HUES6 (cell line): Measurements from ENCODE around the gene DMRTC2.

Source experiments
- H3K27ac ChIP-seq: 2 replicates; pipeline ENCODE4 v1.7.0; 2013; ENCODE audit warnings: low read depth, mild to moderate bottlenecking, low read length, inconsistent platforms
- H3K27me3 ChIP-seq: 2 replicates; pipeline ENCODE4 v1.6.1; 2013; ENCODE audit warnings: low read length; ENCODE audit not compliant: control insufficient read depth, insufficient read depth
- H3K36me3 ChIP-seq: 2 replicates; pipeline ENCODE4 v1.6.1; 2013; ENCODE audit warnings: low read length; ENCODE audit not compliant: control insufficient read depth, insufficient read depth
- H3K4me1 ChIP-seq: 2 replicates; pipeline ENCODE4 v1.6.1; 2013; ENCODE audit warnings: low read length; ENCODE audit not compliant: control insufficient read depth, insufficient read depth
- H3K4me3 ChIP-seq: 2 replicates; pipeline ENCODE4 v1.5.1; 2013; ENCODE audit warnings: low read depth, low read length
- H3K9ac ChIP-seq: one replicate; pipeline ENCODE4 v1.6.1; 2013; ENCODE audit warnings: mild to moderate bottlenecking, low read length
- H3K9me3 ChIP-seq: 2 replicates; pipeline ENCODE4 v1.6.1; 2013; ENCODE audit warnings: low read depth, low read length; ENCODE audit not compliant: control insufficient read depth, insufficient read depth

DMRTC2 gene

GRCh38 chr19:41893899-41894298 is 49.1 kb downstream of the DMRTC2 start:
- no peak overlapping the region for H3K4me3 ChIP-seq
- H3K36me3 ChIP-seq: peaks cover 28% of the 10 kb centered on the region
- H3K9ac ChIP-seq: no peak overlapping the region
- no peaks in the 10 kb centered on the region for H3K4me1 ChIP-seq
- no peaks in the 10 kb centered on the region for H3K27me3 ChIP-seq
- H3K9me3 ChIP-seq: no peaks in the 10 kb centered on the region
- H3K27ac ChIP-seq: no peak overlapping the region

DNA sequence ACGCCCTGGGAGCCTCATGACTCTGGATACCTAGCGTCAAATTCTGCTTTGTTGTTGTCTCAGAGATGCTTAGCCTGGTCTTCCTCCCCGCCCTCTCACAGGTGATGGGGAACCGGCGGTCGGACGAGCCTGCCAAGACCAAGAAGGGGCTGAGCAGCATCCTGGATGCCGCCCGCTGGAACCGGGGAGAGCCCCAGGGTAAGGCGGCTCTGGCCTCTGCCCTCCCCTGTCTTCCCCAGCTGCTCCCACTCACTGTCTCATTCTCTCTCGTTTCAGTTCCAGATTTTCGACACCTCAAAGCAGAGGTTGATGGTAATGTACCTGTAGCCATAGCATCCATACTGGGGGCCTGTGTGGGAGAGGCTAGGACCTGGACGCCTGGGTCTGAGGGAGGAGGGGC is 49.5 kb downstream of the DMRTC2 start:
- Histone ChIP-seq H3K4me1 (no peaks in the 10 kb centered on the region), H3K27me3 (no peaks in the 10 kb centered on the region), H3K36me3 (peaks cover 24% of the 10 kb centered on the region), H3K9me3 (no peaks in the 10 kb centered on the region), H3K27ac (no peak overlapping the region), H3K9ac (no peak overlapping the region), H3K4me3 (no peak overlapping the region)

- Histone ChIP-seq H3K9ac (no peak overlapping the region), H3K27ac (no peak overlapping the region), H3K27me3 (no peaks in the 10 kb centered on the region), H3K4me1 (no peaks in the 10 kb centered on the region), H3K36me3 (peaks cover 24% of the 10 kb centered on the region), H3K9me3 (no peaks in the 10 kb centered on the region), H3K4me3 (no peak overlapping the region)
These were observed 51.1 kb downstream of the DMRTC2 start for GRCh38 chr19:41895745-41896580.

DNA sequence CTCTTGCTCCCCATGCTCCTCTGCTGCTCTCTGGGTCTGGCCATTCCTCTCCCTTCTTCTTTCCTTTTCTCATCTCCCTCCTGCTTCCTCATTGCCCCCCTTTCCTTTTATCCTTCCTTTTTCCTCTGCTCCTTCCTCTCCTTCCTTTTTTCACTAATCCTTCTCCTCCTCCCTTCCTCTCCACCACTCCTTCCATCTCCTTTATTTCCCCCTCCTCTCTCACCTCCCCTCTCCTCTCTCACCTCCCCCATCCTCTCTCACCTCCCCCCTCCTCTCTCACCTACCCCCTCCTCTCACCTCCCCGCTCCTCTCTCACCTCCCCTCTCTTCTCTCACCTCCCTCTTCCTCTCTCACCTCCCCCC is 51.7 kb downstream of the DMRTC2 start:
- Histone ChIP-seq H3K36me3 (peaks cover 24% of the 10 kb centered on the region), H3K9ac (no peak overlapping the region), H3K27ac (no peak overlapping the region)

GRCh38 chr19:41897181-41897580 is 52.3 kb downstream of the DMRTC2 start:
- H3K4me3 ChIP-seq: no peak overlapping the region
- no peaks in the 10 kb centered on the region for H3K4me1 ChIP-seq
- no peaks in the 10 kb centered on the region for H3K27me3 ChIP-seq
- H3K27ac ChIP-seq: no peak overlapping the region
- no peaks in the 10 kb centered on the region for H3K9me3 ChIP-seq
- H3K9ac ChIP-seq: no peak overlapping the region
- peaks cover 30% of the 10 kb centered on the region for H3K36me3 ChIP-seq

More for the DNA sequence above, 51.7 kb downstream of the DMRTC2 start:
- Histone ChIP-seq H3K4me1 (no peaks in the 10 kb centered on the region), H3K9me3 (no peaks in the 10 kb centered on the region), H3K4me3 (no peak overlapping the region), H3K27me3 (no peaks in the 10 kb centered on the region)

- peaks cover 36% of the 10 kb centered on the region for H3K36me3 ChIP-seq
- no peak overlapping the region for H3K27ac ChIP-seq
- no peaks in the 10 kb centered on the region for H3K27me3 ChIP-seq
- no peak overlapping the region for H3K9ac ChIP-seq
- H3K9me3 ChIP-seq: no peaks in the 10 kb centered on the region
- no peaks in the 10 kb centered on the region for H3K4me1 ChIP-seq
- H3K4me3 ChIP-seq: no peak overlapping the region
These were observed 53.0 kb downstream of the DMRTC2 start for GRCh38 chr19:41897820-41898219.

- H3K9me3 ChIP-seq: no peaks in the 10 kb centered on the region
- H3K27ac ChIP-seq: no peak overlapping the region
- H3K36me3 ChIP-seq: peaks cover 40% of the 10 kb centered on the region
- H3K27me3 ChIP-seq: no peaks in the 10 kb centered on the region
- no peak overlapping the region for H3K9ac ChIP-seq
- no peaks in the 10 kb centered on the region for H3K4me1 ChIP-seq
- H3K4me3 ChIP-seq: no peak overlapping the region
These were observed 53.4 kb downstream of the DMRTC2 start for GRCh38 chr19:41898235-41898634.
